ENCODE data around the gene B3GNT4. TPM values are rescaled to one million over a fixed set of nuclear protein-coding genes. Genes with fewer than 3 reads are reported as not detected.
"Not testable (repeated sequence)": the region's sequence is repeated elsewhere in the genome, so short reads cannot be mapped to it uniquely, and the experiment has no call there.

Gene B3GNT4
- polyA plus RNA-seq, 1 donor = 0.30 TPM

- DNase-seq (ENCODE audit: low read depth) = no peak
Measured at GRCh38 chr12:122187466-122187865, 16.0 kb upstream of the B3GNT4 start.

GRCh38 chr12:122189626-122190475 lies 13.7 kb upstream of the B3GNT4 start:
- DNase-seq (ENCODE audit: low read depth) = no peak

GRCh38 chr12:122190842-122191668 lies 12.5 kb upstream of the B3GNT4 start:
- DNase-seq (ENCODE audit: low read depth) = no peak

- DNase-seq (ENCODE audit: low read depth) = no peak
Measured at GRCh38 chr12:122192441-122192840, 11.1 kb upstream of the B3GNT4 start.

- DNase-seq (ENCODE audit: low read depth) = no peak
Measured at GRCh38 chr12:122194804-122195203, 8.7 kb upstream of the B3GNT4 start.

GRCh38 chr12:122195405-122195804 lies 8.1 kb upstream of the B3GNT4 start:
- no peak for DNase-seq (ENCODE audit: low read depth)

- DNase-seq (ENCODE audit: low read depth) = no peak
Measured at GRCh38 chr12:122197612-122197966, 5.9 kb upstream of the B3GNT4 start.

- DNase-seq (ENCODE audit: low read depth) = no peak
Measured at GRCh38 chr12:122199484-122200355, 3.8 kb upstream of the B3GNT4 start.

GRCh38 chr12:122200541-122201175 lies 2.9 kb upstream of the B3GNT4 start:
- DNase-seq (ENCODE audit: low read depth) = no peak

- DNase-seq (ENCODE audit: low read depth) = no peak
Measured at GRCh38 chr12:122201381-122201780, 2.1 kb upstream of the B3GNT4 start.

GRCh38 chr12:122202017-122202416 lies 1.5 kb upstream of the B3GNT4 start:
- no peak for DNase-seq (ENCODE audit: low read depth)

GRCh38 chr12:122202811-122203210 lies 698 bp upstream of the B3GNT4 start:
- DNase-seq (ENCODE audit: low read depth) = not testable (repeated sequence)

- no peak for DNase-seq (ENCODE audit: low read depth)
Measured at GRCh38 chr12:122204167-122205052, 901 bp downstream of the B3GNT4 start.

GRCh38 chr12:122205053-122205925 lies 1.8 kb downstream of the B3GNT4 start:
- no peak for DNase-seq (ENCODE audit: low read depth)

- DNase-seq (ENCODE audit: low read depth) = no peak
Measured at GRCh38 chr12:122206111-122206881, 2.8 kb downstream of the B3GNT4 start.

- no peak for DNase-seq (ENCODE audit: low read depth)
Measured at GRCh38 chr12:122206976-122207375, 3.5 kb downstream of the B3GNT4 start.

- DNase-seq (ENCODE audit: low read depth) = no peak
Measured at GRCh38 chr12:122207391-122207790, 3.9 kb downstream of the B3GNT4 start.

GRCh38 chr12:122208073-122208820 lies 4.7 kb downstream of the B3GNT4 start:
- DNase-seq (ENCODE audit: low read depth) = no peak

All from forelimb muscle (tissue), 1 donor.